H1 (cell line): ENCODE measurements around the gene RRP1. TPM values are rescaled to one million over a fixed set of nuclear protein-coding genes. Genes with fewer than 3 reads are reported as not detected.

Experiments
- CTCF ChIA-PET: fragments of 300-600 bp; sonication (Branson Sonifier 250); formaldehyde crosslinking; loops from one replicate; lab custom pipeline; 2021; ENCODE audit not compliant: partially characterized antibody; lab: Charles Lee
- POLR2A ChIA-PET: fragments of 300-600 bp; sonication (Branson Sonifier 250); formaldehyde crosslinking; loops from one replicate; lab custom pipeline; 2021; ENCODE audit warnings: inconsistent platforms; ENCODE audit not compliant: partially characterized antibody; lab: Charles Lee
- DNase-seq, 2 experiments: peaks; one replicate each; pipeline versions ENCODE4 v3.0.0 to v3.0.0-alpha.2; 2010 to 2022; ENCODE audit warnings: low spot score in 2 of 2, low read depth in 1 of 2, mixed read lengths in 1 of 2
- FAIRE-seq: peaks from 2 replicates; lab custom pipeline; 2011; peaks lifted over from hg19 to GRCh38; lab: Jason Lieb, UNC
- H2AFZ ChIP-seq: 2 replicates; pipeline ENCODE4 v1.8.1; 2012; ENCODE audit warnings: low read length, inconsistent platforms
- H2AK5ac ChIP-seq: 2 replicates; pipeline ENCODE4 v1.6.1; 2013; ENCODE audit warnings: low read depth, low read length
- H2BK120ac ChIP-seq: replicated peaks from 2 replicates; pipeline ENCODE3; 2013; ENCODE audit warnings: low read depth, low read length, inconsistent platforms
- H2BK12ac ChIP-seq: 2 replicates; pipeline ENCODE4 v1.6.1; 2013; ENCODE audit warnings: low read depth, low read length
- H2BK15ac ChIP-seq: 2 replicates; pipeline ENCODE4 v1.6.1; 2013; ENCODE audit warnings: low read length
- H2BK20ac ChIP-seq: 2 replicates; pipeline ENCODE4 v1.6.1; 2013; ENCODE audit warnings: low read length
- H2BK5ac ChIP-seq: 2 replicates; pipeline ENCODE4 v1.6.1; 2013; ENCODE audit warnings: low read depth, low read length
- H3K14ac ChIP-seq: 2 replicates; pipeline ENCODE4 v1.6.1; 2013; ENCODE audit warnings: inconsistent platforms; ENCODE audit not compliant: insufficient read length
- H3K18ac ChIP-seq: 2 replicates; pipeline ENCODE4 v1.6.1; 2013; ENCODE audit warnings: low read length; ENCODE audit errors: extremely low read depth
- H3K23ac ChIP-seq: 2 replicates; pipeline ENCODE4 v1.6.1; 2013; ENCODE audit warnings: inconsistent platforms; ENCODE audit not compliant: insufficient read length
- H3K23me2 ChIP-seq: 2 replicates; pipeline ENCODE4 v1.6.1; 2013; ENCODE audit warnings: low read depth, low read length
- H3K27ac ChIP-seq: 2 replicates; pipeline ENCODE4 v1.6.1; 2011; ENCODE audit warnings: low read depth, low read length, inconsistent platforms
- H3K27me3 ChIP-seq, 4 experiments: replicated peaks in 1 of 4; 1 replicate in 1 of 4; 2 replicates in 3 of 4; pipeline versions ENCODE4 v1.6.1 to v1.8.1; 2011 to 2013; ENCODE audit warnings: low read length in 3 of 4, mild to moderate bottlenecking in 3 of 4, inconsistent platforms in 2 of 4, mixed read lengths in 2 of 4, moderate library complexity in 1 of 4; ENCODE audit not compliant: control insufficient read depth in 3 of 4, insufficient read depth in 3 of 4; ENCODE audit errors: extremely low read depth in 1 of 4
- H3K36me3 ChIP-seq, 4 experiments: 2 replicates each; pipeline versions ENCODE4 v1.6.1 to v1.8.1; 2011 to 2013; ENCODE audit warnings: mild to moderate bottlenecking in 4 of 4, low read length in 3 of 4, moderate library complexity in 2 of 4, control low read depth in 1 of 4, inconsistent platforms in 1 of 4; ENCODE audit not compliant: insufficient read depth in 4 of 4, control insufficient read depth in 2 of 4
- H3K4ac ChIP-seq: replicated peaks from 2 replicates; pipeline ENCODE3; 2013; ENCODE audit warnings: low read length, low read depth, mixed read lengths, inconsistent platforms; ENCODE audit not compliant: insufficient read length
- H3K4me1 ChIP-seq, 4 experiments: replicated peaks in 1 of 4; 1 replicate in 1 of 4; 2 replicates in 3 of 4; pipeline versions ENCODE4 v1.6.1 to v1.8.1; 2011 to 2013; ENCODE audit warnings: low read length in 3 of 4, inconsistent platforms in 2 of 4, mixed read lengths in 1 of 4; ENCODE audit not compliant: insufficient read depth in 4 of 4, control insufficient read depth in 3 of 4
- H3K4me2 ChIP-seq, 2 experiments: 2 replicates each; pipeline versions ENCODE4 v1.6.1 to v1.8.1; 2011 to 2013; ENCODE audit warnings: low read depth in 2 of 2, low read length in 2 of 2, control low read depth in 1 of 2, inconsistent platforms in 1 of 2, mild to moderate bottlenecking in 1 of 2; ENCODE audit not compliant: insufficient read depth in 1 of 2
- H3K4me3 ChIP-seq, 4 experiments: fragments of 200-600, 300-600 bp in 1 of 4; sonication (generic), shearing (Covaris generic), sonication (Bioruptor Twin) in 1 of 4; 2 replicates each; pipeline versions ENCODE4 v1.5.1 to v1.8.1; 2011 to 2016; ENCODE audit warnings: low read length in 4 of 4, low read depth in 3 of 4, control low read depth in 2 of 4, inconsistent platforms in 2 of 4, mild to moderate bottlenecking in 2 of 4, mixed read lengths in 1 of 4, moderate library complexity in 1 of 4; ENCODE audit not compliant: insufficient read depth in 2 of 4; ENCODE audit errors: extremely low read depth in 1 of 4
- H3K56ac ChIP-seq: replicated peaks from 2 replicates; pipeline ENCODE3; 2013; ENCODE audit warnings: low read depth, mild to moderate bottlenecking, mixed read lengths, low read length, inconsistent platforms; ENCODE audit not compliant: insufficient read length
- H3K79me1 ChIP-seq: 2 replicates; pipeline ENCODE4 v1.6.1; 2013; ENCODE audit warnings: low read depth, low read length, control low read depth
- H3K79me2 ChIP-seq, 2 experiments: 2 replicates each; pipeline versions ENCODE4 v1.6.1 to v1.8.1; 2012 to 2013; ENCODE audit warnings: low read length in 2 of 2, mild to moderate bottlenecking in 2 of 2, inconsistent platforms in 1 of 2; ENCODE audit not compliant: insufficient read depth in 2 of 2, control insufficient read depth in 1 of 2
- H3K9ac ChIP-seq, 4 experiments: replicated peaks in 1 of 4; 1 replicate in 1 of 4; 2 replicates in 3 of 4; pipeline versions ENCODE4 v1.6.1 to v1.8.1; 2011 to 2013; ENCODE audit warnings: low read depth in 3 of 4, low read length in 3 of 4, control low read depth in 2 of 4, mild to moderate bottlenecking in 2 of 4, moderate library complexity in 2 of 4, inconsistent platforms in 1 of 4; ENCODE audit errors: extremely low read depth in 1 of 4
- H3K9me3 ChIP-seq, 2 experiments: 2 replicates each; pipeline versions ENCODE4 v1.6.1 to v1.8.1; 2012 to 2013; ENCODE audit warnings: mild to moderate bottlenecking in 2 of 2, moderate library complexity in 2 of 2, control low read depth in 1 of 2, inconsistent platforms in 1 of 2, low read depth in 1 of 2, low read length in 1 of 2, mixed read lengths in 1 of 2; ENCODE audit not compliant: insufficient read depth in 2 of 2
- H4K20me1 ChIP-seq, 2 experiments: replicated peaks in 1 of 2; 2 replicates each; pipeline versions ENCODE3 to v1.8.1; 2011 to 2013; ENCODE audit warnings: inconsistent platforms in 2 of 2, low read length in 2 of 2, mild to moderate bottlenecking in 1 of 2; ENCODE audit not compliant: insufficient read depth in 2 of 2, control insufficient read depth in 1 of 2
- H4K5ac ChIP-seq: 2 replicates; pipeline ENCODE4 v1.6.1; 2013; ENCODE audit warnings: low read length, low read depth, mixed read lengths, inconsistent platforms; ENCODE audit not compliant: insufficient read length
- H4K8ac ChIP-seq: 2 replicates; pipeline ENCODE4 v1.8.0; 2013; ENCODE audit warnings: mild to moderate bottlenecking, moderate library complexity, low read length, inconsistent platforms; ENCODE audit not compliant: insufficient read depth; ENCODE audit errors: extremely low read depth
- H4K91ac ChIP-seq: replicated peaks from 2 replicates; pipeline ENCODE3; 2013; ENCODE audit warnings: low read length, mixed read lengths, inconsistent platforms; ENCODE audit not compliant: insufficient read length
- ATF3 ChIP-seq: IDR thresholded peaks from 2 replicates; pipeline ENCODE4 v1.6.1; 2011; ENCODE audit warnings: low read depth, mild to moderate bottlenecking, low read length; ENCODE audit not compliant: insufficient read depth
- CHD1 ChIP-seq: IDR thresholded peaks from 2 replicates; pipeline ENCODE4 v1.6.1; 2012; ENCODE audit warnings: low read depth, low read length, improper control_type of control experiment
- CTCF ChIP-seq, 3 experiments: IDR thresholded peaks; 1 replicate in 2 of 3; 2 replicates in 1 of 3; pipeline versions ENCODE4 v1.5.1 to v1.6.1; 2011; ENCODE audit warnings: low read length in 3 of 3, mild to moderate bottlenecking in 3 of 3, inconsistent platforms in 2 of 3, low read depth in 1 of 3, moderate library complexity in 1 of 3; ENCODE audit not compliant: insufficient read depth in 1 of 3; ENCODE audit errors: control extremely low read depth in 1 of 3
- HDAC6 ChIP-seq: IDR thresholded peaks from one replicate; pipeline ENCODE4 v1.7.1; 2012; ENCODE audit warnings: low read depth, mild to moderate bottlenecking, inconsistent platforms, low read length, moderate library complexity
- KDM4A ChIP-seq: IDR thresholded peaks from one replicate; pipeline ENCODE4 v1.7.1; 2012; ENCODE audit warnings: low read depth, mild to moderate bottlenecking, moderate library complexity, low read length, inconsistent platforms; ENCODE audit not compliant: severe bottlenecking
- WGBS, 2 experiments: shearing (Covaris generic) in 1 of 2; methylation state at CpG; one replicate each; pipeline versions ENCODE4 v1.1.6 to v1.1.7; 2013 to 2015; ENCODE audit warnings: low lambda C conversion rate in 2 of 2, mixed read lengths in 2 of 2, inconsistent platforms in 1 of 2, low coverage in 1 of 2, missing lambda C conversion rate in 1 of 2; ENCODE audit not compliant: insufficient replicate concordance in 2 of 2, insufficient coverage in 1 of 2, insufficient read length in 1 of 2; ENCODE audit errors: extremely low coverage in 1 of 2, missing lambda C conversion rate in 1 of 2; 5-methylcytosine and 5-hydroxymethylcytosine counted together
- polyA plus RNA-seq, 7 experiments: library from polyadenylated mRNA; depleted of rRNA in 3 of 7; stranded (reverse) in 5 of 7; unstranded in 2 of 7; fragments of >200 nt in 5 of 7; fragments of 200-250 nt in 2 of 7; gene quantifications; 1 replicate in 5 of 7; 2 replicates in 1 of 7; 4 replicates in 1 of 7; pipeline versions ENCODE4 v1.2.1 to v1.2.3, GENCODE V29; 2011 to 2013; ENCODE audit warnings: missing spikeins in 2 of 7, mixed read lengths in 2 of 7
- total RNA-seq: library from RNA; stranded (reverse); fragmentation: NEBNext Ultra II Directional; extraction: Animal tissue kit (Norgen Biotek cat#: 25700); gene quantifications from 2 replicates; pipeline ENCODE4 v1.2.1, GENCODE V29; 2021

The RRP1 gene
- total and polyA plus RNA-seq, 2 of the 8 experiments (the other 6 are each of a cell fraction or from before 2014, with no cell fraction given): 11.6 to 55.2 TPM

GRCh38 chr21:43761886-43762285, 27.5 kb upstream of the RRP1 start:
- no peak overlapping the region for H2BK5ac ChIP-seq
- TF ChIP-seq HDAC6 (no peak), CTCF (IDR thresholded peaks at IDR 0.05; ENCODE audit: control extremely low read depth in 1 of 3, insufficient read depth in 1 of 3, low read depth in 1 of 3, low read length in 3 of 3) (no peak), ATF3 (no peak), CHD1 (no peak), KDM4A (no peak)
- WGBS, 2 experiments: 96% methylated on average over 18 of the region's 18 CpGs; no CpG with 5 or more reads in 1 of the 2 experiments
- ChIA-PET POLR2A (interaction anchor here (0.7 to 3.4 kb wide), 4 partner anchors 11 to 45 kb away, joined by 3 to 28 read pairs (median 3); no protein-coding TSS in a partner anchor), CTCF (interaction anchor here (1.1 to 2.0 kb wide), 2 partner anchors 9 to 27 kb away, joined by 3 to 7 read pairs; no protein-coding TSS in a partner anchor)
- H3K27me3 ChIP-seq: no peaks in the 10 kb centered on the region
- no peak overlapping the region for H3K14ac ChIP-seq
- no peak for DNase-seq
- H4K20me1 ChIP-seq: peaks cover 0 to 6% of the 10 kb centered on the region in 2 experiments
- no peak overlapping the region for H2AFZ ChIP-seq
- H3K79me1 ChIP-seq: no peaks in the 10 kb centered on the region
- H2AK5ac ChIP-seq: no peak overlapping the region
- no peak overlapping the region for H3K18ac ChIP-seq
- no peak for FAIRE-seq
- no peak overlapping the region for H2BK15ac ChIP-seq
- H3K4me1 ChIP-seq: no peaks in the 10 kb centered on the region
- no peak overlapping the region for H2BK20ac ChIP-seq
- no peak overlapping the region for H2BK12ac ChIP-seq
- H3K4me2 ChIP-seq: no peak overlapping the region
- H2BK120ac ChIP-seq: no peak overlapping the region
- no peak overlapping the region for H4K5ac ChIP-seq
- no peak overlapping the region for H3K23ac ChIP-seq
- H3K4ac ChIP-seq: no peak overlapping the region
- H3K9ac ChIP-seq: no peak overlapping the region
- H3K56ac ChIP-seq: no peak overlapping the region
- H4K91ac ChIP-seq: no peak overlapping the region
- H3K36me3 ChIP-seq: peaks cover 0 to 15% (median 4%) of the 10 kb centered on the region in 4 experiments; a peak in 5 of 8 replicates
- H3K4me3 ChIP-seq: no peak overlapping the region
- H3K9me3 ChIP-seq: no peaks in the 10 kb centered on the region
- no peak overlapping the region for H4K8ac ChIP-seq
- no peaks in the 10 kb centered on the region for H3K79me2 ChIP-seq
- no peaks in the 10 kb centered on the region for H3K23me2 ChIP-seq
- H3K27ac ChIP-seq: no peak overlapping the region; the same call in 1 of the 2 replicates
